HG03469 (cell line): ENCODE results near the gene LFNG.
A peak's percentile ranks its signal among the peaks of the same experiment; 100 is the strongest.

Source experiments
- ATAC-seq: cut with Tn5 transposase; IDR thresholded peaks from one replicate; pipeline ENCODE4 v1.9.1; 2021; ENCODE audit warnings: mild to moderate bottlenecking, moderate library complexity, moderate number of reproducible peaks; ENCODE audit not compliant: unreplicated experiment

The LFNG gene, protein sequence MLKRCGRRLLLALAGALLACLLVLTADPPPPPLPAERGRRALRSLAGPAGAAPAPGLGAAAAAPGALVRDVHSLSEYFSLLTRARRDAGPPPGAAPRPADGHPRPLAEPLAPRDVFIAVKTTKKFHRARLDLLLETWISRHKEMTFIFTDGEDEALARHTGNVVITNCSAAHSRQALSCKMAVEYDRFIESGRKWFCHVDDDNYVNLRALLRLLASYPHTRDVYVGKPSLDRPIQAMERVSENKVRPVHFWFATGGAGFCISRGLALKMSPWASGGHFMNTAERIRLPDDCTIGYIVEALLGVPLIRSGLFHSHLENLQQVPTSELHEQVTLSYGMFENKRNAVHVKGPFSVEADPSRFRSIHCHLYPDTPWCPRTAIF

DNA sequence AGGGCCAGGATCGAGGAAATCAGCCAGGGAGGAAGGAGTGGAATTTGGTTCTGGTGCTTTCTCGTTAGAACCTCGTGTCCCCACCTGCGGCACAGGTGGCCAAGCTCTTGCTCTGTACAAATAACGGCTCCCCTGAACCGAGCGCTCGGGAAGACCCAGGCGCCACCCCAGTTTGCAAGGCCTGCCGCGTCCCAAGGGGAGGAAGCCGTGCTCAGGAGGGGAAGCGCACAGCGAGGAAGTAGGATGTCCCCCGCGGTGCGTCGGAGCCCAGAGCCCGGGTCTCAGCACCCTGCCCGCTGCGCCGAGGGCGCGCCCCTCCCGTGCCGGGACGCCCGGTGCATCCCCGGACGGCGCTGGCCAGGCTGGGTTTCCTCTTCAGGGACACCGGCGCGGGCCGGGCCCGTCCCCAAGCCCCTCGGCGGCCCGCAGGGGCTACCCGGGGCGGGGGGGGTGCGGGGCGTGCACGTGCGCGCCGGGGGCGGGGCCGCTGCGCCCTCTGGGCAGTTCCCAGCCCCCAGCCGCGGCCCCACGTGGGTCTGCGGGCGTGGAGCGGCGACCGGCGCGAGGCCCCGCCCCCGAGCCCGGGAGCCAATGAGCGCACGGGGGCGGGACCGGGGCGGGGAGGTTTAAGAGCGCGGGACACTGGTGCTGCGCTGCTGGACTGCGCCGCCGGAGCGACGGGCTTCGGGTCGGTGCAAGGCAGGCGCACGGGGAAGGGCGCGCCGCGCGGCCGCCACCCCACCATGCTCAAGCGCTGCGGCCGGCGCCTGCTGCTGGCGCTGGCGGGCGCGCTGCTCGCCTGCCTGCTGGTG is at the start of gene LFNG:
LFNG (plus strand) TSS at position 656 of the 812 bp plus-strand sequence; CDS start at position 744, 88 bp downstream.
- ATAC-seq: peak; percentile 83

DNA sequence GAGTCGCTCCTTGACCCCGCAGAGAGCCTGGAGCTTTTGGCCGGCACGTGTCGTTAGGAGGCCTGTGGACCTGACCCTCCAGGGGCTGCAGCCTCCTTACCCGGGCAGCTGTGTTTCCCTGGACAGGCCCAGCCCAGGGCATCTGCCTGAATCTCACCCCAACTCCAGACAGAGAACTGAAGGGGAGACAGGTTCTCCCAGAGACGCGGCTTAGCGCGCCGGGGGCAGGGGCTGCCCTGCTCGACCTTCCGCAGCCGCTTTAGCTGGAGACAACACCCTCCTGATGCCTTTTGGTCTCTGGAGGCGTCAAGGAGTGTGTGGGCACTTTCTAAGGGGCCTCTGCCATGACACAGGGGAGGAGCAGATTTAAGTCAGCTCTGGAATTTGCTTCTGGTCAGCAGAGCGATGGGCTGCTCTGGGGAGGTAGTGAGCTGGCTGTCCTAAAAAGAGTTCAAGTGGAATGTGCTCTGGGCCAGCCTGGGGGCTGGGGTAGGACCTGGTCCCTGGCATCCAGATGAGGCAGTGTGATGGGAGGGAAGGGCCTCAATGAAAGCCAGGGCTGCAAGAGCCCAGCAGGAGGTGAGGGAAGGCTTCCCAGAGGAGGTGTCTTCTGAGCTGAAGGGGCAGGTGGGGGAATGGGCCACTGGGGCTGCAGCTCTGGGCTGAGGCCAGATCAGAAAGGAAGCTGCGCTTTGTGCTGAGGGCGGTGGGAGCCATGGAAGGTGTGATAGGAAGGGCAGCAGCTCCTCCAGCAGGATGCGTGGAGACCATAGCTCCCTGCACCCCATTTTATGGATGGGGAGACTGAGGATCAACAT is 49.2 kb upstream of the LFNG start:
- no peak for ATAC-seq

DNA sequence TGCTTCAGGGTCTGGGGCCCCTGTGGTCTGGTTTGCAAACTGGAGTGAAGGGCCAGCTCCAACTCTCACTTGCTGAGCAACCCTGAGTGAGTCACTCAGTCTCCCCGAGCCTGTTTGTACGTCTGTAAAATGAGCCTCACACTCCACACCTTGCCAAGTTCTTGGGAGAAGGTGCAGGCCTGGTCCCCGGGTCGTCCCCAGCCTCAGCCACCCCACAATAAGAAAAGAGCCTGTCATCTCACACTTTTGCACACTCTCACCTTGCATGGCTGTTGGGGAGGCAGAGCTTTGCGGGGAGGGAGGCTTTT is 48.6 kb upstream of the LFNG start:
- ATAC-seq: no peak

DNA sequence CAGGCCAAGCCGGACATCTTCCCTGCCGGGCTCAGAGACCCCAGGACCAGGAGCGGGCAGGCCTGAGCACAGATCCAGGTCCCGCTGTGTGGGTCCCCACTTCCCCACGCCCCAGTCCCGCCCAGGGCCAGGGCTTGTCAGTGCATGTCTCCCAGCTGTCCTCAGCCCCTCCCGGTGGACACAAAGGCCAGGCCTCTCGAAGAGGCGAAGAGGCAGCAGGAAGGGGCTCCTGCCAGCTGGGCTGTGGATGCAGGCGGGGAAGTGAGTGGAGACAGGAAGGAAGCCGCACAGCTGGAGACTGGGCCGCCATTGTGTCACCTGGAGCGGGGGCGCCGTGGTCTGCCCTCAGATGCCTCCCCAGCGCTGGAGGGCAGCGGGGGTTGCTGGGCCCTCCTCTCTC is 48.2 kb upstream of the LFNG start:
- no peak for ATAC-seq

DNA sequence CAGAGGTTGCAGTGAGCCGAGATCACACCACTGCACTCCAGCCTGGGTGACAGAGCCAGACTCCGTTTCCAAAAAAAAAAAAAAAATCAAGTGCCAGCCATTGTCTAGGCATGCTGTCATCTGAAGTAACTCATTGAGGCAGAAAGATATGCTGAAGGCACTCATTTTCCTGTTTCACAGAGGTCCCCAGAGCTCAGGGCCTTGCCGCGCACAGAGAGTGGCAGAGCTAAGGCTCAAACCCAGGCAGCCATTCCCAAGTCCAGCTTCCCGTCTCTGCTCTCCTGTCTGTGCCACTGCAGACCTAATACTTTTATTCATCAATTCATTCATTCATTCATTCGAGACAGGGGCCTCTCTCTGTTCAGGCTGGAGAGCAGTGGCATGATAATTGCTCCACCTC is 46.8 kb upstream of the LFNG start:
- no peak for ATAC-seq

DNA sequence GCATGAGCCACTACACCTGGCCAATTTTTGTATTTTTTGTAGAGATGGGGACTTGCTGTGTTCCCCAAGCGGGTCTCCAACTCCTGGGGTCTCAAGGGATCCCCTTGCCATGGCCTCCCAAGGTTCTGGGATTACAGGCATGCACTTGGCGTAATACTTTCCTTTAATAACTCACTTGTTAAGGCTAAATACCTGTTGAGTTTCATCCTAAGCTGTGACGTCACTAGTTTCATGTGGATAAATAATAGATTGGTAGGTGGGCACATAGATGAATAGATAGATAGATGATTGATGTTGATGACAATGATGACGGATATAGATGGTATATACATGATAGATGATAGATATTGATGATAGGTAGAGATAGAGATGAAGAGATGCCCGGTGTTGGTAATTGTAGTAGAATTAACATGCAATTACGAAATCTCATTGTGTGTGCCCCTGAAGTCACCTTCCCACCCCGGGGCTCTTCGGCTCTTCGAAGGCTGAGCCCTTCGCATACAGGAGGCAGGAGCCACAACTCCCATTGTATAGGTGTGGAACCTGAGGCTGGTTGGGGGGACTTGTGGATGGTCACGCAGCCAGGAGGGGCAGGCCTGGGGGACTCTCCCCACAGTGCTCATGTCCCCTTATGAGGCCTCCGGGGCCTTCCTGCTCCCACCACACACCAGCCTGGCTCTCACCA is 45.9 kb upstream of the LFNG start:
- no peak for ATAC-seq

DNA sequence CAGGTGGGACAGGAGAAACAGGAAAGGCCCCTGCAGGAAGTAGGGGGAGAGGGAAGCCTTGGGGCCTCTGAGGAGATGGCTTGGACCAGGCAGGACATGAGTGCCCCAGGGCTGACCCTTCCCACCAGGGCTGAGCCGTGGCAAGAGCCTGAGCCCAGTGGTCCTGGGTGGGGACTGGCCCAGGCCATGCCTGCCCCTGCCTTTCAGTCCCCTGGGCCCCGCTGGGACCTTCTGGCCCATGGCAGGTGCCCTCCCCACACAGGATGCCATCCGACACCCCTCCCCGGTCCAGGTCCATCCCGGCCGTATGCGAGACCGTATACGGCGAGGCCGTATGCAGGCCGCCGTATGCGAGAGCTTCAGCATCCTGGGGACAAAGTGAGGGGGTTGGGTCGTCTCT is 45.4 kb upstream of the LFNG start:
- no peak for ATAC-seq

DNA sequence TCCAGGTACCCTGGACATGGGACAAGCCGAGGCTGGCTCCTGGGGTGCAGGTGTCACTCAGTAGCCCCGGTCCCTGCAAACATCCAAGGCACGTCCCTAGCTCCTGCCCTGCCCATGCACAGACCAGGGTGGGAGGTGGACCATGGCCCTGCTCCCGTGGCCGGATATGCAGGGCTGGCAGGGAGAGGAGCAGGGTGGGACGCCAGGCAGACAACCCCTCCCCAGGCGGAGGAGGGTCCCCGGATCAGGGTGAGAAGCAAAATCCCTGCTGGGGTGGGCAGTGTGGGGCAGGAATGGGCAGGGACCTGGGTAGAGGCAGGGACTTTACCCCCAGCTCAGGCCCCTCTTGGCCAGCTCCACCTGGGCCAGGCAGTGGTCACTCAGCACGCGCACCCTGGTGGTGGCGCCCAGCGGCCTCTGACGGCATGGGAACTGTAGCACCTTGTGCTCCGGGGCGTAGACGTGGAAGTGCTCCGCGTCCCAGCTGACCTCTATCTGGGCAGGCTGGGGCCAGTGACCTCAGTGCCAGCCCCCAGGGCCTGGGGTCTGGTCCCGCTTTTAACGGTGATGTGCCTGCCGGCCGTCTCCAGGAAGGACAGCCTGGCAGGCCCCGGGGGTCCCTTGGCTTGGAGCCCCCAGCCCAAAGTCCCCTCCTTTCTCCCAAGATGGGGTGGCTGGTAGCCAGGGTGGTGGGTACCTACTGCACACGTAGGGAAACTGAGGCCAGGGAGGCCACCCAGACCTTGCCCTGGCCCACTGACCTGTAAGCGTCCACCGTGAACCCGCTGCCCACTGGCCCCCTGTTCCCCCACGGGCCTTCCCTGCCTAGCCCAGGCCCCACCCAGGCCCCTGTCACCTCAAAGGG is 44.5 kb upstream of the LFNG start:
- no peak for ATAC-seq

DNA sequence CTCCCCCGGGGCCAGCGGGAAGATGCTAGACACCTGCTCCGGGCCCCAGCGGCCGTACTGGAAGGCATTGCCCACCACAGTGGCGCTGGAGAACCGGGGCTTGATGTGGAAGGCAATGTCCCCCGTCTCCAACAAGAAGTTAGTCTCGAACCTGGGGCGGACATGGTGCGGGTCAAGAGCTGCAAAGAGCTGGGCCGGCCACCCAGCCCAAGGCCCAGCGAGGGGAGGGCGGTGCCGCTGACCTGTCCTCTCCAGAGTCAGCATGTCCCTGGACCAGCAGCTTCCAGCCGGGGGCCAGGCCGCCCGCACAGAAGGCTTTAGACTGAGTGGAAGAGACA is 43.9 kb upstream of the LFNG start:
- ATAC-seq: no peak

DNA sequence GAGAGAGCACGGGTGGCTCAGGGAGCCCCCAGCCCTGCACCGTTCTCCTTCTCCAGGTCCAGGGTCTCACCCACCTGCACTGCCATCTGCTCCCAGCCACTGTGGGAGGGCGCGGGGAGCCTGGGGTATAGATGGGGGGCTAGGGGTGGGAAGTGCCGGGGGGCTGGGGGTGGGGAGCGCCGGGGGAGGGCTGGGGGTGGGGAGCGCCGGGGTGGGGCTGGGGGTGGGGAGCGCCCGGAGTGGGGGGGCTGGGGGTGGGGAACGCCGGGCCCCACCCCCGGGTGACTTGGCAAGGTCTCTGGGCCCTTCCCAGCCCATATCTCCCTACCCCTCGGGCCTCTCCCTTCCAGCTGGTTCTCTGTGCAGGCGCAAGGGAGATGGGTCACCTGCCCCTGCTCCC is 43.3 kb upstream of the LFNG start, which contains the start of gene GRIFIN:
GRIFIN (minus strand) TSS at position 101 of the 400 bp plus-strand sequence; CDS start at position 86, 15 bp downstream.
- ATAC-seq: no peak

DNA sequence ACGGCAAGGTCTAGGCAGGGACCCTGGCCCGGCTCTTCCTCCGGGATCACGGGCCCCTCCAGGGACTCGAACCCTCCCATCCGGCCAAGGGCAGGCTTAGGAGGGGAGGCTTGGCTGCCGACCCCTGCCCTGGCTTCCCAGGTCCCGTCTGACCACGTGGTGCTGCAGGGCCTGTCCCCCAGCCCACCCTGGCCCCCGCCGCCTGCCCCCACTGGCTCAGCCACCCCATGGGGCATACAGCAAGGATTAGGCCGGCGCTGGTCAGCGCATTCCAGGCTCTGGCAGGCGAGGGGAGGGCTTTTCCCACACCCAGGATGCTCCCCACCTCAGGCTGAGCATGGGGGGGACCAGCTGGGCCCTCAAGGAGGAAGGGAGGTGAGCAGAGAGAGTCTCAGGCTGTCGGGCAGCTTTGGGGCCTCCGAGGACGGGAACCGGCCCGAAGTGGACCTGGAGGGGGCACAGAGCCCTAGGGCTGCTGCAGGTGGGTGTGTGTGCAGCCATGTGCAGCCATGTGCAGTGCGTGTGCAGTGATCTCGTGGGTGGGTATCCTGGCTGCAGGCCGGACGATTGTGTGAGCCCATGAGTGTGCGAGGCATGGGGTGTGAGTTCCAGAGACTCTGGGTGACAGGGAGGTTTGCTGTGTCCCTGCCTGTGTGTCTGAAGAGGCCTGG is 42.7 kb upstream of the LFNG start:
- no peak for ATAC-seq

DNA sequence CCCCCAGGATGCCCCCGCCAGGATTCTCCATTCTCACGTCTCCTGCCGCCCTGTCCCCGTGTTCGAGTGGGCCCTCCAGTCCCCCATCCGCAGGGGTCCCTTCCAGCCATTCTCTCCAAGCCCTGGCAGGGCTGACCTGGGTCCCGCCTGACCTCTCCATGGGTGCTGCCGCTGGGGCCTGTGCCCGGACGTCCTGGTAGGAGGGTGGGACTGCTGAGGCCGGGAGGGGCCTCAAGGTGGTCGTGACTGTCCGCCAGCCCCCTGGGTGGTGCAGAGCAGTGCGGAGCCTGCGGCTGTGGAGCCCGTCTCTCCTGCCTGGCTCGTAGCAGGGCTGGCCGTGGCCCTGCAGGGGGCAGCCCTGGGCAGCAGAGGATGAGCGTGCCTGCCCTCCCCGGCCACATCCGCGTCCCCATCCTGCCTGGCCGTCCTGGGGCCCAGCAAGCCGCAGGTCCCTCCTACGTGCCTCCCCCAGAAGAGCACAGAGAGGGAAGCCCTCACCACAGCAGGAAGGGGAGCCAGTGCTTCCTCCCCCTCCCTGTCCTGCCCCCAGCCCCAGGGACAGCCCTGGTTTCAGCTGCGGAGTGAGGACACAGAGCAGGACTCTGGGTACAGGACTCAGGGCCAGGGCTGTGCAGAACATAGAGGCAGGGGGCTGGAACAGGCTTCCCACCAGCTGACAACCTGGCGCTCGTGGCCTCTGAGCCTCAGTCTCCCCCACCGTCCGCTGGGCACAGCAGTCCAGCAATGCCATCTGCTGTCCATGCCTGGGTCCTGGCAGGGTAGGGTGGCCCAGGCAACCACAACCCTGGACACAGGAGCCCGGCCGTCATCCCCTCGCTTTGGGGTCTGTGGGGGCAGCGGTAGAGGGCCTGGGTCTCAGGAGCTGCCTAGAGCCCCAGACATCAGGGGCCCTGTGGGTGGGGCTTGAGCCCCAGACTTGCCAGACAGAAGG is 41.9 kb upstream of the LFNG start:
- ATAC-seq: no peak

DNA sequence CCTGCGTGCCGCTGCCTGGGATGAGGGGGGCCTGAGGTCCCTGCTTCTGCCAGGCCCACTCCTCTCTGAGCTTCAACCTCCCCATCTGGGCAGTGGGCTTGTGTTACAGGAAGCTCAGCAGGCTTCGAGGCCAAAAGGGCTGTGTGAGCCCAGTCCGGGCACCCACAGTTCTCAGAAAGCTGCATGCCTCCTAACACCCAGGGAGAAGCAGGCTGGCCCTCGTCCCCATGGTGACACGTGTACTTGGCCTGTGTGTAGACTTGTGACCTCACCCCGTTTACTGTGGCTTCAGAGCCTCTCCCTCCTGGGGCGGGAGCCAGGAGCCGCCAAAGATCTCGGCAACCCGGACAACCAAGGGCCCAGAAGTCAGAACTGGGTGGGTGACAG is 41.2 kb upstream of the LFNG start:
- ATAC-seq: no peak

DNA sequence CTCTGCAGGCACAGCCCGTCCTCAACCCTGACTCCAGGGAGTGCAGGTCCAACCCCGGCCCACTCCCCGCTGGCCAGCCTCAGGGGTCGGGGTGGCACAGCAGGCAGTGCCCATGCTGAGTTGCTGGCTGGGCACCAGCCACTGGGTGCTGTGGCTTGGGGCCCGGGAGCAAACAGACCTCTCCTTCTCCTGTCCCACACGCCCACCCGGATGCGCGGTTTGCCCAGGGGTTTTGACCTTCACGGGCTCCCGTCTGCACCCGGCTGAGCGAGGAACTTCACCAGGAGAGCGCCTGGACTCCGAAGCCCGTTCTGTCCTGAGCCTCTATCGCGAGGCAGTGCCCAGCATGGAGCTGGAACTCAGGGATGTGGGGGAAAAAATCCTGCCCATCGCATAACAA is 40.8 kb upstream of the LFNG start:
- no peak for ATAC-seq

DNA sequence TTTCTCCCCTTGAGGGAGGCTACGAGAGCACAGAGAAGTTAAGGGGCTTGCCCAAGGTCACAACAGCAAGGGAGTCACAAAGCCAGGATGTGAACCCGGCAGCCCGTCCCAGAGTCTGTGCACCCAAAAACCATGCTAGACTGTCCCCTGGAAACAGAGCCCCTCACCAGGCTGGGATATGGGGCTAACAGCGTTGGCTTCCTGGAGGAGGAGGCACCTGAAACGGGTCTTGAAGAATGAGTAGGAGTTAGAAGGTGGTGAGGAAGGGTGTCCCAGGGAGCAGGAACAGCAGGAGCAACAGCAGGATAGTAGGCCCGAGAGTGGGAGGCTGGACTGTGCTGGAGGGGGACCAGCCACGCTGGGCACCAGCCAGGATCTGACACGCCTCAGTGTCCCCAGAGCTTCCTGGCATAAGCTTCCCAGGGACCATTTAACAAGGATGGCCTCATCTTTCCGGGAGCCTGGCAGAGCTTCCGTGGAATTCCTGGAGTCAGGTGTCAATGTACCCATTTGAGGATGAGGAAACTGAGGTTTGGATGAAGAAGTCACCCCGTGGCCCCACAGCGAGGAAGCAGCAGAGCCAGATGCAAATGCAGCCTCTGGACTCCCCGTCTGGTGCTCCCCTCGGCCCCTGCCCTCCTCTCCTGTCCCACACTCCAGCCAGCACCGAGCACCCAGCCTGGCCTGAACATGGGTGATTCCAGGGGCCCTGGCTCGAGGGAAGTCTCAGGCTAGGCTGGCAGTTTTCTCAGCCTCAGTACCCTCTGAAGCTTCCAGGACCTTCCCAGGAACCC is 40.1 kb upstream of the LFNG start:
- ATAC-seq: no peak

DNA sequence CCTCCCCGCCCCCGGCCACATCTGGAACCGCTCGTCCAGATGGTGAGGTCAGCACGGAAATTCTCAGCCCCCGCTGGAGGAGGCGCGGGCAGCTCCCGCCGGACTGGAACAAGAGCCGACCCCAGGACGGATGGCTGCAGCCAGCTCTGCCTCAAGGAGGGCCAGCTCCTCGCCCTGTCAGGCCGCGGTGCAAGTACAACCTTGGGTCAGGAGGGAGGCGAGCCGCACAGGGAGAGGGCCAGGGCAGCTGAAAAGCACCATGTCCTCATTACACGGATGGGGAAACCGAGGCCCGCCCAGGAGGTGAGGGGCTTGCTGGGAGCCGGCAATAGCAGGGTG is 39.5 kb upstream of the LFNG start:
- ATAC-seq: no peak

DNA sequence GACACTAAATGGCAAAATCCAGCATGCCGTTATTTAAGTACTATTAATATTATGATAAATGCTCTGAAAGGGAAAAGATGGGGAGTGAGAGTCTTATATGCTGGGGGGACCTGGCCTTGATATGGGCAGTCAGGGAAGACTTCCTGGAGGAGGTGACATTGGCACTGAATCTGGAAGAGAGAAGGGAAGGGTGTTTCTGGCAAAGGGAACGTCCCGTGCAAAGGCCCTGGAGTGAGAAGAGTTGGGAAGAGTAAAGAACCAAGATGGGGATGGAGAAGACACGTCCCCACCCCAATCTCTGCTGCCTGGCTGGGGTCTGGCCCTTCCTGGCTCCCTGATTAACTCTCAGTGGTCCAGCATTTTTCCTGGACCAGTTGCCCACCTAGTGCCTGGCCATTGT is 38.4 kb upstream of the LFNG start:
- ATAC-seq: no peak
